GM23338 (cell line): ENCODE measurements around the gene TMA7B. TPM values are rescaled to one million over a fixed set of nuclear protein-coding genes. Genes with fewer than 3 reads are reported as not detected.

ENCODE experiments used
- ATAC-seq: fragments of 200-7000 bp; cut with Tn5 transposase; 3 replicates; pipeline ENCODE4 v1.9.1; 2020
- DNase-seq: peaks from one replicate; pipeline ENCODE4 v3.0.0-alpha.2; 2015; ENCODE audit warnings: low spot score
- H2AFZ ChIP-seq: fragments of 200-600 bp; sonication (generic); 2 replicates; pipeline ENCODE4 v1.8.0; 2016; ENCODE audit warnings: antibody characterized with exemption, mild to moderate bottlenecking, moderate library complexity
- H3F3A ChIP-seq: fragments of 200-600 bp; sonication (generic); replicated peaks from 2 replicates; pipeline ENCODE4 v1.8.0; 2017; ENCODE audit warnings: antibody characterized with exemption, mixed run types, low read depth
- H3K27ac ChIP-seq: fragments of 200-600 bp; sonication (generic); 2 replicates; pipeline ENCODE4 v1.6.1; 2016; ENCODE audit warnings: low read depth
- H3K27me3 ChIP-seq: fragments of 200-600 bp; sonication (generic); 2 replicates; pipeline ENCODE4 v1.8.0; 2016; ENCODE audit warnings: mild to moderate bottlenecking, mixed run types, moderate library complexity; ENCODE audit not compliant: insufficient read depth
- H3K36me3 ChIP-seq: fragments of 200-600 bp; sonication (generic); 2 replicates; pipeline ENCODE4 v1.8.0; 2016; ENCODE audit warnings: mild to moderate bottlenecking; ENCODE audit not compliant: insufficient read depth
- H3K4me1 ChIP-seq: fragments of 200-600 bp; sonication (generic); 2 replicates; pipeline ENCODE4 v1.8.0; 2016; ENCODE audit warnings: mild to moderate bottlenecking, moderate library complexity; ENCODE audit not compliant: insufficient read depth
- H3K4me2 ChIP-seq: fragments of 200-600 bp; sonication (generic); 2 replicates; pipeline ENCODE4 v1.7.1; 2017; ENCODE audit warnings: mixed run types
- H3K4me3 ChIP-seq: fragments of 200-600 bp; sonication (generic); 2 replicates; pipeline ENCODE4 v1.6.1; 2016; ENCODE audit warnings: mixed run types
- H3K79me2 ChIP-seq: fragments of 200-600 bp; sonication (generic); replicated peaks from 2 replicates; pipeline ENCODE4 v1.8.0; 2017; ENCODE audit warnings: mild to moderate bottlenecking; ENCODE audit not compliant: insufficient read depth
- H3K9me2 ChIP-seq: fragments of 200-600 bp; sonication (generic); 2 replicates; pipeline ENCODE4 v1.8.0; 2017; ENCODE audit not compliant: insufficient read depth
- H4K20me1 ChIP-seq: fragments of 200-600 bp; sonication (generic); replicated peaks from 2 replicates; pipeline ENCODE4 v1.8.0; 2017; ENCODE audit warnings: mild to moderate bottlenecking; ENCODE audit not compliant: insufficient read depth
- H3K27ac Mint-ChIP-seq: 2 replicates; pipeline ENCODE4 v1.8.0; 2020; ENCODE audit warnings: inconsistent platforms, mild to moderate bottlenecking, moderate library complexity, mixed read lengths
- H3K27me3 Mint-ChIP-seq: 3 replicates; pipeline ENCODE4 v1.8.0; 2022; ENCODE audit warnings: low read depth, mild to moderate bottlenecking, moderate library complexity, mixed read lengths, inconsistent platforms; ENCODE audit not compliant: insufficient read depth, poor library complexity
- H3K36me3 Mint-ChIP-seq: 3 replicates; pipeline ENCODE4 v1.8.0; 2021; ENCODE audit warnings: low read depth, mild to moderate bottlenecking, inconsistent platforms, moderate library complexity, mixed read lengths
- H3K4me1 Mint-ChIP-seq: 3 replicates; pipeline ENCODE4 v1.8.0; 2020; ENCODE audit warnings: mild to moderate bottlenecking, inconsistent platforms, mixed read lengths
- H3K4me3 Mint-ChIP-seq: 3 replicates; pipeline ENCODE4 v1.8.0; 2021; ENCODE audit warnings: moderate library complexity, mild to moderate bottlenecking, inconsistent platforms, mixed read lengths
- H3K9me3 Mint-ChIP-seq: 3 replicates; pipeline ENCODE4 v1.8.0; 2020; ENCODE audit warnings: moderate library complexity, mild to moderate bottlenecking, inconsistent platforms, mixed read lengths
- CTCF ChIP-seq, 2 experiments: fragments of 200-600 bp in 1 of 2; sonication (generic) in 1 of 2; conservative IDR thresholded peaks; 2 replicates each; pipeline versions ENCODE4 v1.5.1 to v1.6.1; 2016 to 2017; ENCODE audit warnings: antibody characterized with exemption in 2 of 2, low read depth in 2 of 2, mild to moderate bottlenecking in 2 of 2, moderate library complexity in 1 of 2
- EZH2 ChIP-seq: fragments of 200-600 bp; sonication (generic); IDR thresholded peaks from one replicate; pipeline ENCODE4 v1.8.0; 2017; ENCODE audit warnings: antibody characterized with exemption, mild to moderate bottlenecking, low read depth; ENCODE audit not compliant: unreplicated experiment
- JUNB ChIP-seq: IDR thresholded peaks from one replicate; pipeline ENCODE4 v1.6.1; 2016; ENCODE audit warnings: antibody characterized with exemption; ENCODE audit not compliant: unreplicated experiment
- NANOG ChIP-seq: IDR thresholded peaks from 2 replicates; pipeline ENCODE4 v1.6.1; 2016; ENCODE audit warnings: antibody characterized with exemption, borderline replicate concordance
- POLR2AphosphoS5 ChIP-seq: IDR thresholded peaks from 2 replicates; pipeline ENCODE4 v1.6.1; 2016; ENCODE audit warnings: antibody characterized with exemption, low read depth
- STAT1 ChIP-seq: IDR thresholded peaks from one replicate; pipeline ENCODE4 v1.6.1; 2016; ENCODE audit warnings: antibody characterized with exemption; ENCODE audit not compliant: unreplicated experiment
- ZNF114 ChIP-seq: fragments of 250-450 bp; sonication (Bioruptor Pico); IDR thresholded peaks from 2 replicates; pipeline ENCODE4 v1.5.0; 2020; ENCODE audit warnings: mild to moderate bottlenecking, moderate library complexity
- ZNF331 ChIP-seq: fragments of 250-450 bp; sonication (Bioruptor Pico); IDR thresholded peaks from 2 replicates; pipeline ENCODE4 v1.5.0; 2020; ENCODE audit warnings: low read depth, mild to moderate bottlenecking, moderate library complexity
- polyA plus RNA-seq: library from polyadenylated mRNA; unstranded; fragments of >200 nt; fragmentation: Nextera tagmentation; extraction: Ambion mirVana; gene quantifications from 2 replicates; pipeline ENCODE4 v1.2.1, GENCODE V29; 2016
- total RNA-seq: library from RNA; depleted of rRNA; stranded (reverse); fragments of >200 nt; shearing (Covaris generic); gene quantifications from 2 replicates; pipeline ENCODE4 v1.2.3, GENCODE V29; 2014
- TF ChIP-seq, protein P1 (sequence below): fragments of 250-450 bp; sonication (Bioruptor Pico); IDR thresholded peaks from 2 replicates; pipeline ENCODE4 v1.5.0; 2020; ENCODE audit warnings: mild to moderate bottlenecking, moderate library complexity

The TMA7B gene
- total and polyA plus RNA-seq, 2 experiments from 2014 or later: not detected

GRCh38 chr22:39947220-39948216 is 12.7 kb upstream of the TMA7B start:
- no peak overlapping the region for H3K27ac ChIP-seq
- no peaks in the 10 kb centered on the region for H4K20me1 ChIP-seq
- Mint-ChIP-seq H3K36me3 (no peaks in the 10 kb centered on the region; the same call in 2 of the 3 replicates), H3K9me3 (no peaks in the 10 kb centered on the region; the same call in 2 of the 3 replicates), H3K27ac (no peak overlapping the region), H3K4me3 (no peak overlapping the region), H3K4me1 (peaks cover 43% of the 10 kb centered on the region), H3K27me3 (peaks cover 4% of the 10 kb centered on the region)
- peaks cover 44% of the 10 kb centered on the region for H3K4me1 ChIP-seq
- TF ChIP-seq STAT1: no peak
- H3K4me3 ChIP-seq: no peak overlapping the region
- H3K4me2 ChIP-seq: peak overlapping the region; percentile 56; the same call in 1 of the 2 replicates
- peaks cover 2% of the 10 kb centered on the region; the same call in 1 of the 2 replicates for H3F3A ChIP-seq
- DNase-seq: no peak
- no peak for ATAC-seq
- peaks cover 4% of the 10 kb centered on the region; the same call in 1 of the 2 replicates for H3K9me2 ChIP-seq
- peak overlapping the region; percentile 86; the same call in 1 of the 2 replicates for H2AFZ ChIP-seq
- no peaks in the 10 kb centered on the region for H3K79me2 ChIP-seq
- H3K36me3 ChIP-seq: no peaks in the 10 kb centered on the region
- H3K27me3 ChIP-seq: no peaks in the 10 kb centered on the region

- Mint-ChIP-seq H3K4me1 (peaks cover 32% of the 10 kb centered on the region), H3K36me3 (no peaks in the 10 kb centered on the region; the same call in 2 of the 3 replicates), H3K4me3 (no peak overlapping the region), H3K27me3 (peaks cover 7% of the 10 kb centered on the region), H3K27ac (no peak overlapping the region), H3K9me3 (no peaks in the 10 kb centered on the region; the same call in 2 of the 3 replicates)
- Histone ChIP-seq H3F3A (no peaks in the 10 kb centered on the region), H3K36me3 (no peaks in the 10 kb centered on the region), H2AFZ (no peak overlapping the region), H3K79me2 (no peaks in the 10 kb centered on the region), H3K4me2 (no peak overlapping the region), H4K20me1 (no peaks in the 10 kb centered on the region), H3K9me2 (peaks cover 4% of the 10 kb centered on the region; the same call in 1 of the 2 replicates), H3K4me1 (peaks cover 19% of the 10 kb centered on the region), H3K4me3 (no peak overlapping the region), H3K27ac (no peak overlapping the region), H3K27me3 (no peaks in the 10 kb centered on the region)
- no peak for ATAC-seq
- DNase-seq: no peak
- TF ChIP-seq JUNB: no peak
- TF ChIP-seq ZNF331 (CRISPR knock-in tag): no peak
- no peak for TF ChIP-seq EZH2
- TF ChIP-seq STAT1: no peak
- TF ChIP-seq NANOG: no peak
- TF ChIP-seq, protein P1, sequence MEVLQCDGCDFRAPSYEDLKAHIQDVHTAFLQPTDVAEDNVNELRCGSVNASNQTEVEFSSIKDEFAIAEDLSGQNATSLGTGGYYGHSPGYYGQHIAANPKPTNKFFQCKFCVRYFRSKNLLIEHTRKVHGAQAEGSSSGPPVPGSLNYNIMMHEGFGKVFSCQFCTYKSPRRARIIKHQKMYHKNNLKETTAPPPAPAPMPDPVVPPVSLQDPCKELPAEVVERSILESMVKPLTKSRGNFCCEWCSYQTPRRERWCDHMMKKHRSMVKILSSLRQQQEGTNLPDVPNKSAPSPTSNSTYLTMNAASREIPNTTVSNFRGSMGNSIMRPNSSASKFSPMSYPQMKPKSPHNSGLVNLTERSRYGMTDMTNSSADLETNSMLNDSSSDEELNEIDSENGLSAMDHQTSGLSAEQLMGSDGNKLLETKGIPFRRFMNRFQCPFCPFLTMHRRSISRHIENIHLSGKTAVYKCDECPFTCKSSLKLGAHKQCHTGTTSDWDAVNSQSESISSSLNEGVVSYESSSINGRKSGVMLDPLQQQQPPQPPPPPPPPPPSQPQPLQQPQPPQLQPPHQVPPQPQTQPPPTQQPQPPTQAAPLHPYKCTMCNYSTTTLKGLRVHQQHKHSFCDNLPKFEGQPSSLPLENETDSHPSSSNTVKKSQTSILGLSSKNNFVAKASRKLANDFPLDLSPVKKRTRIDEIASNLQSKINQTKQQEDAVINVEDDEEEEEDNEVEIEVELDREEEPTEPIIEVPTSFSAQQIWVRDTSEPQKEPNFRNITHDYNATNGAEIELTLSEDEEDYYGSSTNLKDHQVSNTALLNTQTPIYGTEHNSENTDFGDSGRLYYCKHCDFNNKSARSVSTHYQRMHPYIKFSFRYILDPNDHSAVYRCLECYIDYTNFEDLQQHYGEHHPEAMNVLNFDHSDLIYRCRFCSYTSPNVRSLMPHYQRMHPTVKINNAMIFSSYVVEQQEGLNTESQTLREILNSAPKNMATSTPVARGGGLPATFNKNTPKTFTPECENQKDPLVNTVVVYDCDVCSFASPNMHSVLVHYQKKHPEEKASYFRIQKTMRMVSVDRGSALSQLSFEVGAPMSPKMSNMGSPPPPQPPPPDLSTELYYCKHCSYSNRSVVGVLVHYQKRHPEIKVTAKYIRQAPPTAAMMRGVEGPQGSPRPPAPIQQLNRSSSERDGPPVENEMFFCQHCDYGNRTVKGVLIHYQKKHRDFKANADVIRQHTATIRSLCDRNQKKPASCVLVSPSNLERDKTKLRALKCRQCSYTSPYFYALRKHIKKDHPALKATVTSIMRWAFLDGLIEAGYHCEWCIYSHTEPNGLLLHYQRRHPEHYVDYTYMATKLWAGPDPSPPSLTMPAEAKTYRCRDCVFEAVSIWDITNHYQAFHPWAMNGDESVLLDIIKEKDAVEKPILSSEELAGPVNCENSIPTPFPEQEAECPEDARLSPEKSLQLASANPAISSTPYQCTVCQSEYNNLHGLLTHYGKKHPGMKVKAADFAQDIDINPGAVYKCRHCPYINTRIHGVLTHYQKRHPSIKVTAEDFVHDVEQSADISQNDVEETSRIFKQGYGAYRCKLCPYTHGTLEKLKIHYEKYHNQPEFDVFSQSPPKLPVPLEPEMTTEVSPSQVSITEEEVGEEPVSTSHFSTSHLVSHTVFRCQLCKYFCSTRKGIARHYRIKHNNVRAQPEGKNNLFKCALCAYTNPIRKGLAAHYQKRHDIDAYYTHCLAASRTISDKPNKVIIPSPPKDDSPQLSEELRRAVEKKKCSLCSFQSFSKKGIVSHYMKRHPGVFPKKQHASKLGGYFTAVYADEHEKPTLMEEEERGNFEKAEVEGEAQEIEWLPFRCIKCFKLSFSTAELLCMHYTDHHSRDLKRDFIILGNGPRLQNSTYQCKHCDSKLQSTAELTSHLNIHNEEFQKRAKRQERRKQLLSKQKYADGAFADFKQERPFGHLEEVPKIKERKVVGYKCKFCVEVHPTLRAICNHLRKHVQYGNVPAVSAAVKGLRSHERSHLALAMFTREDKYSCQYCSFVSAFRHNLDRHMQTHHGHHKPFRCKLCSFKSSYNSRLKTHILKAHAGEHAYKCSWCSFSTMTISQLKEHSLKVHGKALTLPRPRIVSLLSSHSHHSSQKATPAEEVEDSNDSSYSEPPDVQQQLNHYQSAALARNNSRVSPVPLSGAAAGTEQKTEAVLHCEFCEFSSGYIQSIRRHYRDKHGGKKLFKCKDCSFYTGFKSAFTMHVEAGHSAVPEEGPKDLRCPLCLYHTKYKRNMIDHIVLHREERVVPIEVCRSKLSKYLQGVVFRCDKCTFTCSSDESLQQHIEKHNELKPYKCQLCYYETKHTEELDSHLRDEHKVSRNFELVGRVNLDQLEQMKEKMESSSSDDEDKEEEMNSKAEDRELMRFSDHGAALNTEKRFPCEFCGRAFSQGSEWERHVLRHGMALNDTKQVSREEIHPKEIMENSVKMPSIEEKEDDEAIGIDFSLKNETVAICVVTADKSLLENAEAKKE (CRISPR knock-in tag): no peak
- TF ChIP-seq CTCF (conservative IDR thresholded peaks at IDR 0.05; ENCODE audit: low read depth in 2 of 2): no peak
- TF ChIP-seq POLR2AphosphoS5: no peak
- TF ChIP-seq ZNF114 (CRISPR knock-in tag): no peak
Observed at GRCh38 chr22:39949964-39950737, 10.0 kb upstream of the TMA7B start.
